Left lung (tissue), 10 donors: ENCODE data around the gene HP1BP3. TPM values are rescaled to one million over a fixed set of nuclear protein-coding genes. Genes with fewer than 3 reads are reported as not detected.

Experiments
- ATAC-seq: fragments of 200-7000 bp; cut with Tn5 transposase; one replicate; pipeline ENCODE4 v1.9.1; 2020; ENCODE audit warnings: moderate library complexity
- DNase-seq, 4 donors: peaks; one replicate each; pipeline ENCODE4 v3.0.0-alpha.2; 2013 to 2020
- H3K27ac ChIP-seq, 2 donors: fragments of 200-600 bp; sonication (generic) in 1 of 2; one replicate each; pipeline versions ENCODE4 v1.5.0 to v1.8.0; 2020 to 2021
- H3K27me3 ChIP-seq, 2 donors: fragments of 200-600 bp; sonication (generic) in 1 of 2; one replicate each; pipeline versions ENCODE4 v1.5.0 to v1.8.0; 2020 to 2021
- H3K36me3 ChIP-seq, 2 donors: fragments of 200-600 bp; sonication (generic) in 1 of 2; one replicate each; pipeline versions ENCODE4 v1.5.0 to v1.8.0; 2020 to 2021
- H3K4me1 ChIP-seq, 2 donors: fragments of 200-600 bp; one replicate each; pipeline ENCODE4 v1.8.0; 2021
- H3K4me3 ChIP-seq, 2 donors: fragments of 200-600 bp; sonication (generic) in 1 of 2; one replicate each; pipeline versions ENCODE4 v1.5.0 to v1.8.0; 2020 to 2021; ENCODE audit warnings: mild to moderate bottlenecking in 1 of 2
- H3K9me3 ChIP-seq, 2 donors: fragments of 200-600 bp; sonication (generic) in 1 of 2; one replicate each; pipeline versions ENCODE4 v1.5.0 to v1.8.0; 2020 to 2021
- intact Hi-C, 2 donors: fragments of 100-400 bp; cut with DNase I; formaldehyde crosslinking; loops; one replicate each; pipeline versions ENCODE4 v1.11.2 to v1.14.2; 2022
- polyA plus RNA-seq, 6 donors: library from polyadenylated mRNA; unstranded; fragments of 120-200 nt; gene quantifications; one replicate each; pipeline ENCODE4 v1.2.1, GENCODE V29; 2013; ENCODE audit not compliant: insufficient read length in 6 of 6
- total RNA-seq, 2 donors: library from RNA; stranded (reverse); fragmentation: NEBNext Ultra II Directional; extraction: Animal tissue kit (Norgen Biotek cat#: 25700); gene quantifications; one replicate each; pipeline ENCODE4 v1.2.1, GENCODE V29; 2021
- TF ChIP-seq, protein P1 (sequence below), 2 donors: fragments of 200-600 bp; sonication (generic) in 1 of 2; IDR thresholded peaks; one replicate each; pipeline versions ENCODE4 v1.5.0 to v1.8.0; 2021; ENCODE audit warnings: antibody characterized with exemption in 2 of 2
- donor health status: DM: no; HTN: yes; CAD: no.
- donor health status: DM: no; HTN: no; CAD: no.

HP1BP3 gene
- total and polyA plus RNA-seq, 8 donors: 158 to 444 (median 378) TPM

DNA sequence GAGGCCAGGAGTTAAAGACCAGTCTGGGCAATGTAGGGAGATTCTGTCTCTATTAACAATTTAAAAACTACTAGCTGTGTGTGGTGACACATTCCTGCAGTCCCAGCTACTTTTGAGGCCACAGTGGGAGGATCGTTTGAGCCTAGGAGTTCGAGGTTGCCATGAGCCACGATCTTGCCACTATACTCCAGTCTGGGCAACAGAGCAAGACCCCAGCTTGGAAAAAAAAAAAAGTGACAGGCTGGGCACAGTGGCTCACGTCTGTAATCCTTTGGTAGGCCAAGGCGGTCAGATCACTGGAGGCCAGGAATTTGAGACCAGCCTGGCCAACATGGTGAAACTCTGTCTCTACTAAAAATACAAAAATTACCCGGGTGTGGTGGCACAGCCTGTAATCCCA is 26.8 kb downstream of the HP1BP3 start:
- ATAC-seq (no peak), DNase-seq (no peak)
- no peaks in the 10 kb centered on the region for H3K4me1 ChIP-seq
- H3K27me3 ChIP-seq: no peaks in the 10 kb centered on the region
- intact Hi-C loops: no loop called here
- H3K36me3 ChIP-seq: peaks cover 0 to 100% of the 10 kb centered on the region in 2 donors
- TF ChIP-seq, protein P1, sequence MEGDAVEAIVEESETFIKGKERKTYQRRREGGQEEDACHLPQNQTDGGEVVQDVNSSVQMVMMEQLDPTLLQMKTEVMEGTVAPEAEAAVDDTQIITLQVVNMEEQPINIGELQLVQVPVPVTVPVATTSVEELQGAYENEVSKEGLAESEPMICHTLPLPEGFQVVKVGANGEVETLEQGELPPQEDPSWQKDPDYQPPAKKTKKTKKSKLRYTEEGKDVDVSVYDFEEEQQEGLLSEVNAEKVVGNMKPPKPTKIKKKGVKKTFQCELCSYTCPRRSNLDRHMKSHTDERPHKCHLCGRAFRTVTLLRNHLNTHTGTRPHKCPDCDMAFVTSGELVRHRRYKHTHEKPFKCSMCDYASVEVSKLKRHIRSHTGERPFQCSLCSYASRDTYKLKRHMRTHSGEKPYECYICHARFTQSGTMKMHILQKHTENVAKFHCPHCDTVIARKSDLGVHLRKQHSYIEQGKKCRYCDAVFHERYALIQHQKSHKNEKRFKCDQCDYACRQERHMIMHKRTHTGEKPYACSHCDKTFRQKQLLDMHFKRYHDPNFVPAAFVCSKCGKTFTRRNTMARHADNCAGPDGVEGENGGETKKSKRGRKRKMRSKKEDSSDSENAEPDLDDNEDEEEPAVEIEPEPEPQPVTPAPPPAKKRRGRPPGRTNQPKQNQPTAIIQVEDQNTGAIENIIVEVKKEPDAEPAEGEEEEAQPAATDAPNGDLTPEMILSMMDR (IDR thresholded peaks at IDR 0.05): no peak
- H3K4me3 ChIP-seq: no peak overlapping the region
- H3K9me3 ChIP-seq: no peaks in the 10 kb centered on the region
- no peak overlapping the region for H3K27ac ChIP-seq

DNA sequence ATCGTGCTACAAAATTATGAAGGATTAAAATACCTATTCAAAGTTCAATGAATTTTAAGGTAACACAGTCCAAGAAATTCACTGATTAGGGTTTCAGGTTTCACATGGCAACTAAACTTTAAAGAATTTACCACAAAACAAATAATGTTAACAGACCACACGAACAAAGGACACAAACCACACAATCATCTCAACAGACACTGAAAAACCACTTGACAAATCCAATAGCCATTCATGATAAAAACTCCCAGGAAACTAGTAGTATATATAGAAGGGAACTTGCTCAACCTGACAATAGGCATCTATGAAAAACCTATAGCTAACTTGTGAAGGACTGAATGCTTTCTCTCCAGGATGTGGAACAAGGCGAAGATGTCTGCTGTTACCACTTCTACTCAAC is 33.5 kb downstream of the HP1BP3 start:
- H3K27me3 ChIP-seq: no peaks in the 10 kb centered on the region
- TF ChIP-seq, protein P1 (IDR thresholded peaks at IDR 0.05): no peak
- ATAC-seq (no peak), DNase-seq (no peak)
- no peaks in the 10 kb centered on the region for H3K4me1 ChIP-seq
- intact Hi-C loops: no loop called here
- no peaks in the 10 kb centered on the region for H3K9me3 ChIP-seq
- H3K4me3 ChIP-seq: no peak overlapping the region
- H3K36me3 ChIP-seq: peaks cover 4 to 87% of the 10 kb centered on the region in 2 donors
- H3K27ac ChIP-seq: no peak overlapping the region

DNA sequence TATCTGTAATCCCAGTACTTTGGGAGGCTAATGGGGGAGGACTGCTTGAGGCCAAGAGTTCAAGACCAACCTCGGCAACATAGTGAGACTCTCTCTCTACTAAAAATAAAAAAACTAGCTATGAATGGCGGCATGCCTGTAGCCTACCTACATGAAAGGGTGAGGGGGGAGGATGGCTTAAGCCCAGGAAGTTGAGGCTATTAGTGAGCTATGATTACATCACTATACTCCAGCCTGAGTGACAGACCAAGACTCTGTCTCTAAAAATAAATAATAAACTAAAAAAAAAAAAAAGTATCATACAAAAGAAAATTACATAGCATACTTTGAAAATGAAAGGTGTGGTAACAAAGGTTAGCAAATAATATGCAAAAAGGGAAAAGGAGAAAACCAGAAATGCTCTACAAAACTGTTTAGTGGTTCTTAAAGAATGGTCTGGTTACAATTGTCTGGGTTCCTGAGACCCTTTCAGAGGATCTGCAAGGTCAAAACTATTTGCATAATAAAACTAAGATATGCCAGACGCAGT is 35.6 kb downstream of the HP1BP3 start:
- ATAC-seq (no peak), DNase-seq (no peak)
- no peaks in the 10 kb centered on the region for H3K27me3 ChIP-seq
- intact Hi-C loops: no loop called here
- no peak overlapping the region for H3K27ac ChIP-seq
- no peaks in the 10 kb centered on the region for H3K9me3 ChIP-seq
- TF ChIP-seq, protein P1 (IDR thresholded peaks at IDR 0.05): no peak
- peaks cover 4 to 87% of the 10 kb centered on the region in 2 donors for H3K36me3 ChIP-seq
- H3K4me3 ChIP-seq: no peak overlapping the region
- H3K4me1 ChIP-seq: no peaks in the 10 kb centered on the region

DNA sequence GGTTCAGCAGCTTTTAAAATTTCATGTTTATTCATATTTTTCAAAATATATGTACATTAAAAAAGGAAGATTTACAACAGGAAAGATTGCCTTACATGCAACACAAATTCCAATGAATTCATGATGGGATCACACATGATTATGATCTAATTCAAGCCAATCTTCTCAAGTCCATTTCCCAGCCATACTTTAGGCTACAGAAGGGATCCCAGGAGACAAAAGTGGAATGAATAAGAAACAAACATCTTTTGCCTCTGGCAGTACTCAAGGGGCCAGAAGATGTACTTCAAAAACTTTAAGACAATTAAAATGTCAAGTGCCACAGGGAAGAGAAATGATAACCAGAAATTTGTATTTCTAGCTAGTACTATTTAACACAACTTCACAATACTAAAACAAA is 44.4 kb downstream of the HP1BP3 start:
- Histone ChIP-seq H3K27me3 (no peaks in the 10 kb centered on the region), H3K4me3 (no peak overlapping the region), H3K9me3 (no peaks in the 10 kb centered on the region), H3K4me1 (no peaks in the 10 kb centered on the region), H3K27ac (no peak overlapping the region), H3K36me3 (peaks cover 0 to 100% of the 10 kb centered on the region in 2 donors)
- intact Hi-C loops: no loop called here
- TF ChIP-seq, protein P1 (IDR thresholded peaks at IDR 0.05): no peak
- DNase-seq (no peak), ATAC-seq (no peak)

DNA sequence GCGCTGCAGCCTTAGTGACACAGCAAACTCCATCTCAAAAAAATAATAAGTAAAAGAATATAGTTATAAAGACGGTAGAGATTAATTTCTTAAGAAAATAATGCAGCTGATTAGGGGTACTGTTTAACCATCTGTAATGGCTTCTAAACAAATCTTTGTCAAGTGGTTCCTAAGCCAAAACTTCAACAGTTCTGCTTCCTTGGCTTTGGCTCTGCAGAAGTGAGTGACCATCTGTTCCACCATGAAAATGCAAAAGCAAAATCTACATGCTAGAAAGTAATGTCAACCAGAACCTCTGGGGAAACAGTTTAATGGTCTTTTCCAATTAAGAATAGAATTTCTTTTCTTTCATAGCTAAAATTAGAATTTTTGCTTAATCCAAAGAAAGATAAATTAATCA is 46.3 kb downstream of the HP1BP3 start:
- Histone ChIP-seq H3K27ac (no peak overlapping the region), H3K27me3 (no peaks in the 10 kb centered on the region), H3K4me3 (no peak overlapping the region), H3K36me3 (peaks cover 0 to 90% of the 10 kb centered on the region in 2 donors), H3K4me1 (no peaks in the 10 kb centered on the region), H3K9me3 (no peaks in the 10 kb centered on the region)
- ATAC-seq: no peak
- TF ChIP-seq, protein P1 (IDR thresholded peaks at IDR 0.05): no peak
- intact Hi-C loops: no loop called here
- DNase-seq: no peak
